ENCODE measurements around the gene GNG10.

DNA sequence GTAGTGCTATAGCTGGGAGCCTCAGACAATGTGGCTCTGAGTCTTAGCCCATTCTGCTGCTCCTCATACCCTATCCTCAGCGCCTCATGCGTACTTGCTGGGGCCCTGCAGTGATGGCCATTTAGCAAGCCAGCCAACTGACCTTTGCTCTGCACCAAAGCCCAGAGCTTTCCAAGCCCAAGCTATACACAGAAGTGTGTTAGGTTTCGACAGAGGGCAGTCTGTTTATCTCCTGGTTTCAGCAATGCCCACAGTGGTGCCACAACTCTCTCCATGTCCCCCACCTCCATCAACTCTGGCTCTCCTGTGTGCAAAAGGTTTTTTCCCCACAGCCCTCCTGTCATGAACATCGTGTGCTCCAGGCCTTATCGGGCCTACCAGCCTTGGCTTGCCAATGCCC is 16.9 kb downstream of the GNG10 start:
- TF ChIP-seq, protein P1, sequence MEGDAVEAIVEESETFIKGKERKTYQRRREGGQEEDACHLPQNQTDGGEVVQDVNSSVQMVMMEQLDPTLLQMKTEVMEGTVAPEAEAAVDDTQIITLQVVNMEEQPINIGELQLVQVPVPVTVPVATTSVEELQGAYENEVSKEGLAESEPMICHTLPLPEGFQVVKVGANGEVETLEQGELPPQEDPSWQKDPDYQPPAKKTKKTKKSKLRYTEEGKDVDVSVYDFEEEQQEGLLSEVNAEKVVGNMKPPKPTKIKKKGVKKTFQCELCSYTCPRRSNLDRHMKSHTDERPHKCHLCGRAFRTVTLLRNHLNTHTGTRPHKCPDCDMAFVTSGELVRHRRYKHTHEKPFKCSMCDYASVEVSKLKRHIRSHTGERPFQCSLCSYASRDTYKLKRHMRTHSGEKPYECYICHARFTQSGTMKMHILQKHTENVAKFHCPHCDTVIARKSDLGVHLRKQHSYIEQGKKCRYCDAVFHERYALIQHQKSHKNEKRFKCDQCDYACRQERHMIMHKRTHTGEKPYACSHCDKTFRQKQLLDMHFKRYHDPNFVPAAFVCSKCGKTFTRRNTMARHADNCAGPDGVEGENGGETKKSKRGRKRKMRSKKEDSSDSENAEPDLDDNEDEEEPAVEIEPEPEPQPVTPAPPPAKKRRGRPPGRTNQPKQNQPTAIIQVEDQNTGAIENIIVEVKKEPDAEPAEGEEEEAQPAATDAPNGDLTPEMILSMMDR (IDR thresholded peaks at IDR 0.05): no peak
- TF ChIP-seq ZFX (IDR thresholded peaks at IDR 0.05; ENCODE audit: borderline replicate concordance): no peak

All from 22Rv1 (cell line).